Sigmoid colon (tissue), 4 donors: ENCODE measurements around the gene SCP2D1.

Source experiments
- CTCF ChIP-seq, 4 experiments: fragments of 450-650 bp in 3 of 4; fragments of 200-600 bp in 1 of 4; IDR thresholded peaks; one replicate each; pipeline ENCODE4 v1.5.1; 2016 to 2019; ENCODE audit warnings: antibody characterized with exemption in 4 of 4, mild to moderate bottlenecking in 3 of 4, moderate library complexity in 2 of 4
- EP300 ChIP-seq, 4 donors: sonication (generic); formaldehyde crosslinking; IDR thresholded peaks; one replicate each; pipeline ENCODE4 v1.6.1; 2017; ENCODE audit warnings: antibody characterized with exemption in 4 of 4

- TF ChIP-seq EP300 (IDR thresholded peaks at IDR 0.05) (no peak), CTCF (IDR thresholded peaks at IDR 0.05) (no peak)
Measured at GRCh38 chr20:18840248-18840645, 26.7 kb downstream of the SCP2D1 start.
